G401 (cell line): Measurements from ENCODE around the gene CSMD2. TPM values are rescaled to one million over a fixed set of nuclear protein-coding genes. Genes with fewer than 3 reads are reported as not detected.

Experiments used
- DNase-seq: peaks from one replicate; pipeline ENCODE4 v3.0.0-alpha.2; 2015; ENCODE audit warnings: low spot score
- in situ Hi-C: cut with HindIII; loops from 2 replicates; pipeline ENCODE4 v1.10.0; 2016; ENCODE audit warnings: low sequenced_read_pairs, mixed read lengths
- total RNA-seq: library from RNA; depleted of rRNA; stranded (reverse); fragments of >200 nt; shearing (Covaris generic); gene quantifications from 2 replicates; pipeline ENCODE4 v1.2.3, GENCODE V29; 2014

CSMD2 gene
- total RNA-seq, 1 experiment from 2014 or later, result not detected

- in situ Hi-C loops, result no loop called here
- no peak for DNase-seq
These were observed 509.5 kb downstream of the CSMD2 start for GRCh38 chr1:33655496-33655895.

GRCh38 chr1:33654267-33654834, 510.7 kb downstream of the CSMD2 start:
- in situ Hi-C loops, result no loop called here
- DNase-seq, result no peak

- in situ Hi-C loops, result no loop called here
- no peak for DNase-seq
These were observed 511.8 kb downstream of the CSMD2 start for GRCh38 chr1:33653226-33653625.

- in situ Hi-C loops, result no loop called here
- no peak for DNase-seq
These were observed 514.3 kb downstream of the CSMD2 start for GRCh38 chr1:33650708-33651107.

- in situ Hi-C loops, result no loop called here
- DNase-seq, result no peak
These were observed 515.3 kb downstream of the CSMD2 start for GRCh38 chr1:33649759-33650158.

GRCh38 chr1:33643216-33643615, 521.8 kb downstream of the CSMD2 start:
- in situ Hi-C loops, result no loop called here

GRCh38 chr1:33641104-33641830, 523.8 kb downstream of the CSMD2 start:
- in situ Hi-C loops, result no loop called here
- DNase-seq, result peak; percentile 29

More at GRCh38 chr1:33643216-33643615, 521.8 kb downstream of the CSMD2 start:
- DNase-seq, result no peak

GRCh38 chr1:33640114-33640660, 524.8 kb downstream of the CSMD2 start:
- in situ Hi-C loops, result no loop called here
- DNase-seq, result no peak

GRCh38 chr1:33637846-33638440, 527.1 kb downstream of the CSMD2 start:
- in situ Hi-C loops, result no loop called here
- no peak for DNase-seq

- no peak for DNase-seq
- in situ Hi-C loops, result no loop called here
These were observed 528.8 kb downstream of the CSMD2 start for GRCh38 chr1:33636209-33636608.

GRCh38 chr1:33635336-33636012, 529.6 kb downstream of the CSMD2 start:
- DNase-seq, result no peak
- in situ Hi-C loops, result no loop called here

GRCh38 chr1:33634806-33635205, 530.2 kb downstream of the CSMD2 start:
- in situ Hi-C loops, result no loop called here
- peak; percentile 17 for DNase-seq

GRCh38 chr1:33634143-33634542, 530.9 kb downstream of the CSMD2 start:
- DNase-seq, result no peak
- in situ Hi-C loops, result no loop called here

- in situ Hi-C loops, result no loop called here
- DNase-seq, result peak; percentile 89
These were observed 531.8 kb downstream of the CSMD2 start for GRCh38 chr1:33633019-33633801.

- in situ Hi-C loops, result no loop called here
- no peak for DNase-seq
These were observed 534.3 kb downstream of the CSMD2 start for GRCh38 chr1:33630686-33631085.

GRCh38 chr1:33626801-33627200, 538.2 kb downstream of the CSMD2 start:
- in situ Hi-C loops, result no loop called here
- no peak for DNase-seq

GRCh38 chr1:33624991-33625870, 539.8 kb downstream of the CSMD2 start:
- DNase-seq, result no peak
- in situ Hi-C loops, result no loop called here
